Common myeloid progenitor, CD34-positive (primary cell): ENCODE measurements around the gene CREB3L4.

Experiments used
- CTCF ChIA-PET: fragments of 350-600 bp; sonication (Branson Sonifier 250); formaldehyde crosslinking; loops from one replicate; lab custom pipeline; 2021; ENCODE audit warnings: antibody characterized with exemption; lab: Charles Lee
- POLR2A ChIA-PET: fragments of 350-600 bp; sonication (Branson Sonifier 250); formaldehyde crosslinking; loops from one replicate; lab custom pipeline; 2021; ENCODE audit warnings: antibody characterized with exemption; lab: Charles Lee
- DNase-seq, 3 donors: peaks; one replicate each; pipeline versions ENCODE4 v3.0.0 to v3.0.0-alpha.2; 2013
- H3K27ac ChIP-seq, 2 experiments: 1 replicate in 1 of 2; 2 replicates in 1 of 2; pipeline ENCODE4 v1.7.0; 2013; ENCODE audit warnings: inconsistent platforms in 2 of 2, low read length in 2 of 2, mild to moderate bottlenecking in 2 of 2, low read depth in 1 of 2, moderate library complexity in 1 of 2; ENCODE audit not compliant: severe bottlenecking in 2 of 2, insufficient read depth in 1 of 2, poor library complexity in 1 of 2
- H3K27me3 ChIP-seq, 5 experiments: replicated peaks in 2 of 5; 1 replicate in 3 of 5; 2 replicates in 2 of 5; pipeline versions ENCODE4 v1.6.1 to v1.7.0; 2013; ENCODE audit warnings: low read length in 4 of 5, mild to moderate bottlenecking in 2 of 5, moderate library complexity in 2 of 5, inconsistent platforms in 1 of 5; ENCODE audit not compliant: insufficient read depth in 5 of 5, control insufficient read depth in 4 of 5
- H3K36me3 ChIP-seq, 4 experiments: 1 replicate in 2 of 4; 2 replicates in 2 of 4; pipeline versions ENCODE4 v1.6.1 to v1.7.0; 2013; ENCODE audit warnings: low read length in 3 of 4, control low read depth in 1 of 4, mild to moderate bottlenecking in 1 of 4; ENCODE audit not compliant: control insufficient read depth in 4 of 4, insufficient read depth in 4 of 4
- H3K4me1 ChIP-seq, 4 experiments: 1 replicate in 3 of 4; 2 replicates in 1 of 4; pipeline versions ENCODE4 v1.6.1 to v1.7.1; 2013; ENCODE audit warnings: low read length in 3 of 4, mild to moderate bottlenecking in 3 of 4, control low read depth in 1 of 4, inconsistent platforms in 1 of 4, moderate library complexity in 1 of 4; ENCODE audit not compliant: control insufficient read depth in 4 of 4, insufficient read depth in 4 of 4; ENCODE audit errors: control extremely low read depth in 1 of 4
- H3K4me3 ChIP-seq, 7 experiments: 1 replicate in 4 of 7; 2 replicates in 3 of 7; pipeline versions ENCODE4 v1.5.1 to v1.7.0; 2013; ENCODE audit warnings: mild to moderate bottlenecking in 7 of 7, low read length in 6 of 7, moderate library complexity in 6 of 7, inconsistent platforms in 2 of 7, low read depth in 2 of 7, control low read depth in 1 of 7; ENCODE audit not compliant: insufficient read depth in 4 of 7, control insufficient read depth in 1 of 7; ENCODE audit errors: extremely low read depth in 1 of 7
- H3K9me3 ChIP-seq, 5 experiments: 1 replicate in 4 of 5; 2 replicates in 1 of 5; pipeline versions ENCODE4 v1.6.1 to v1.7.1; 2013; ENCODE audit warnings: low read length in 4 of 5, mild to moderate bottlenecking in 2 of 5, inconsistent platforms in 1 of 5, low read depth in 1 of 5, moderate library complexity in 1 of 5; ENCODE audit not compliant: control insufficient read depth in 4 of 5, insufficient read depth in 2 of 5; ENCODE audit errors: control extremely low read depth in 1 of 5
- WGBS: methylation state at CpG from one replicate; pipeline ENCODE4 v1.1.5; 2013; ENCODE audit not compliant: insufficient coverage; 5-methylcytosine and 5-hydroxymethylcytosine counted together

CREB3L4 gene

GRCh38 chr1:153932156-153933131 is 35.3 kb upstream of the CREB3L4 start:
- Histone ChIP-seq H3K4me3 (no peak overlapping the region), H3K4me1 (no peaks in the 10 kb centered on the region), H3K9me3 (no peaks in the 10 kb centered on the region), H3K27ac (no peak overlapping the region), H3K27me3 (no peaks in the 10 kb centered on the region), H3K36me3 (peaks cover 13 to 78% (median 58%) of the 10 kb centered on the region in 4 experiments)
- WGBS = 98% methylated on average over 15 of the region's 18 CpGs
- ChIA-PET POLR2A (no interaction called here), CTCF (interaction anchor here (2.5 kb wide), 1 partner anchor 12 kb away, joined by 10 read pairs; no protein-coding TSS in a partner anchor)
- DNase-seq = no peak

DNA sequence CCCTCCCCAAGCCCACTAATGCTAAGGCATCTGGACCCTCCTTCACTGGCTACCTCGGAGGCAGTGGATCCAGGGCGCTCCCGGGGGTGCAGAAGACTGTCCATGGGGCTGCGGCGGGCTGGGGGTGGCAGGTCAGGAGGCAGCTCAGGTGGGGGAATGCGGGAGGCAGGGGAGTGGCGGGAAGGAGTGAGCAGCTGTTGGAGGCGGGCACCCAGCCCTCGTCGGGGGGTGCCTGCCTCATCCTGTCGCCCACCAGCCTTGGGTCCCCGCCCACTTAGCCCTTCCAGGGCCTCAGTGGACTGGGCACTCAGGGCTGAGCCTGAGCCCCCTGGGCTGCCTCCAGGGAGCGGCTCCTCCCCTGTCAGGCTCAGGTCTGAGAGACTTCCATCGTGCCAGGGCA is 34.3 kb upstream of the CREB3L4 start:
- POLR2A ChIA-PET = interaction anchor here (0.6 to 1.4 kb wide), 2 partner anchors 10 to 430 kb away, joined by 4 to 5 read pairs; no protein-coding TSS in a partner anchor
- DNase-seq = no peak
- no peak overlapping the region for H3K4me3 ChIP-seq
- H3K27me3 ChIP-seq = no peaks in the 10 kb centered on the region
- 98% methylated on average over 7 of the region's 14 CpGs for WGBS
- H3K4me1 ChIP-seq = no peaks in the 10 kb centered on the region
- H3K36me3 ChIP-seq = peaks cover 15 to 84% (median 63%) of the 10 kb centered on the region in 4 experiments
- H3K27ac ChIP-seq = no peak overlapping the region
- no peaks in the 10 kb centered on the region for H3K9me3 ChIP-seq
- CTCF ChIA-PET = interaction anchor here (2.5 kb wide), 1 partner anchor 11 kb away, joined by 10 read pairs; no protein-coding TSS in a partner anchor

- Histone ChIP-seq H3K9me3 (no peaks in the 10 kb centered on the region), H3K36me3 (peaks cover 15 to 86% (median 65%) of the 10 kb centered on the region in 4 experiments), H3K27ac (no peak overlapping the region), H3K4me1 (no peaks in the 10 kb centered on the region), H3K27me3 (no peaks in the 10 kb centered on the region), H3K4me3 (no peak overlapping the region)
- CTCF ChIA-PET = interaction anchor here (2.5 kb wide), 1 partner anchor 10 kb away, joined by 10 read pairs; no protein-coding TSS in a partner anchor
- POLR2A ChIA-PET = interaction anchor here (0.6 to 1.4 kb wide), 2 partner anchors 10 to 430 kb away, joined by 4 to 5 read pairs; no protein-coding TSS in a partner anchor
- WGBS = 95% methylated on average over 11 of the region's 11 CpGs
- no peak for DNase-seq
Observed at GRCh38 chr1:153933955-153934354, 33.7 kb upstream of the CREB3L4 start.

- DNase-seq = no peak
- ChIA-PET CTCF (interaction anchor here (0.6 to 2.5 kb wide), 2 partner anchors 9 kb away, joined by 3 to 10 read pairs; no protein-coding TSS in a partner anchor), POLR2A (interaction anchor here (1.4 kb wide), 1 partner anchor 11 kb away, joined by 5 read pairs; no protein-coding TSS in a partner anchor)
- Histone ChIP-seq H3K4me1 (no peaks in the 10 kb centered on the region), H3K4me3 (no peak overlapping the region), H3K27ac (no peak overlapping the region), H3K36me3 (peaks cover 13 to 86% (median 68%) of the 10 kb centered on the region in 4 experiments), H3K9me3 (no peaks in the 10 kb centered on the region), H3K27me3 (no peaks in the 10 kb centered on the region)
- WGBS = 96% methylated on average over 9 of the region's 9 CpGs
Observed at GRCh38 chr1:153934746-153935145, 33.0 kb upstream of the CREB3L4 start.

DNA sequence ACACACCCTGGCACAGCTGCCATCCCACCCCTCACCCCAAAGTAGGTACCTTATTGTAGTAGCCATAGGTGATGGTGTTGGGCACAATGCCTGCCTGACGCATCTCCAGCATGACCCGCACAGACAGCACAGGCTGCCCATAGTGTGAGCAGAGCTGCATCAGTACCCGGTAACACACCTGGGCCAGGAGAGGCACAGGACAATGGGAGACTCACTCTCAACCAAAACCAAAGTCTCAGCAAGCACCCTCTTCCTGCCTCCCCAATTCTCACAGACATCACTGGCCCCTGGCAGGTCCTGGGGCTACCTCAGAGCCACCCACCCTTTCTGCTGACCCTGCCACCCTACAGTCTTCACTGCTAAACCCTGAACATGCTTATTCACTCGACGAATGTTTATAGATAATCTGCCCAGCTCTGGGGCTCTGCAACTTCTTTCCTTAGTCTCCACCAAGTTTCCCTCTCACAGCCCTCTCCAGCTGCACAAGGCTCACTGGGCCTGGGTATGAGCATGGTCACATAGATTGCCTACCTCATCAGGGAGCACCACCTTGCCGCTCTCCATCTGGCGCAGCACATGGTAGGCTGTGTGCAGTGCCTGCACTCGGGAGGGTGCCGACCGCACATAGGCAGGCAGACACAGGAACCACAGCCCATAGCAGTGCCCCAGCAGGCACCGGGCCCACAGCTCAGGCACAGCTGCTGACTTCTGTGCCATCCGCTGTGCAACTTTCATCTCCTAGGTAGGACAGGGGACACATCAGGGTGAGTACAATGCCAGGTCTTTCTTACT is 31.5 kb upstream of the CREB3L4 start:
- ChIA-PET CTCF (interaction anchor here (0.7 kb wide), 1 partner anchor 8 kb away, joined by 3 read pairs; no protein-coding TSS in a partner anchor), POLR2A (no interaction called here)
- no peaks in the 10 kb centered on the region for H3K9me3 ChIP-seq
- H3K27ac ChIP-seq = no peak overlapping the region
- peaks cover 11 to 86% (median 72%) of the 10 kb centered on the region in 4 experiments for H3K36me3 ChIP-seq
- 96% methylated on average over 10 of the region's 12 CpGs for WGBS
- H3K27me3 ChIP-seq = no peaks in the 10 kb centered on the region
- no peak for DNase-seq
- no peak overlapping the region for H3K4me3 ChIP-seq
- no peaks in the 10 kb centered on the region for H3K4me1 ChIP-seq

- Histone ChIP-seq H3K9me3 (no peaks in the 10 kb centered on the region), H3K27ac (no peak overlapping the region), H3K4me3 (no peak overlapping the region), H3K36me3 (peaks cover 11 to 92% (median 75%) of the 10 kb centered on the region in 4 experiments), H3K27me3 (no peaks in the 10 kb centered on the region), H3K4me1 (no peaks in the 10 kb centered on the region)
- WGBS = 96% methylated on average over 9 of the region's 10 CpGs
- CTCF ChIA-PET = interaction anchor here (1.0 to 2.0 kb wide), 3 partner anchors 9 to 115 kb away, joined by 3 to 6 read pairs (median 6); partner anchors contain the start of gene DENND4B
- POLR2A ChIA-PET = no interaction called here
- DNase-seq = no peak
Observed at GRCh38 chr1:153937331-153937730, 30.4 kb upstream of the CREB3L4 start.
